DMS153 treated with DMSO at 0.1 percent for 48 hours (cell line): ENCODE measurements around the gene TSPAN14.

Experiments
- DNase-seq: peaks from one replicate; lab custom pipeline; 2025; ENCODE audit not compliant: unreplicated experiment; lab: John Stamatoyannopoulos, UW

Gene TSPAN14

GRCh38 chr10:80502621-80503583, 48.8 kb downstream of the TSPAN14 start:
- no peak for DNase-seq

- no peak for DNase-seq
Measured at GRCh38 chr10:80503584-80504157, 49.6 kb downstream of the TSPAN14 start.

GRCh38 chr10:80504158-80504811, 50.2 kb downstream of the TSPAN14 start:
- no peak for DNase-seq

GRCh38 chr10:80504897-80505465, 50.9 kb downstream of the TSPAN14 start:
- no peak for DNase-seq

- DNase-seq = no peak
Measured at GRCh38 chr10:80506189-80506575, 52.1 kb downstream of the TSPAN14 start.

GRCh38 chr10:80506836-80507487, 52.9 kb downstream of the TSPAN14 start:
- no peak for DNase-seq

- DNase-seq = no peak
Measured at GRCh38 chr10:80509108-80509402, 54.9 kb downstream of the TSPAN14 start.

GRCh38 chr10:80509403-80510161, 55.5 kb downstream of the TSPAN14 start:
- no peak for DNase-seq

GRCh38 chr10:80512031-80512526, 58.0 kb downstream of the TSPAN14 start:
- no peak for DNase-seq

- no peak for DNase-seq
Measured at GRCh38 chr10:80513106-80513505, 59.0 kb downstream of the TSPAN14 start.

- DNase-seq = no peak
Measured at GRCh38 chr10:80515511-80515910, 61.4 kb downstream of the TSPAN14 start.

GRCh38 chr10:80515941-80516340, 61.8 kb downstream of the TSPAN14 start:
- DNase-seq = no peak

- DNase-seq = no peak
Measured at GRCh38 chr10:80516506-80517075, 62.5 kb downstream of the TSPAN14 start.

GRCh38 chr10:80517416-80518142, 63.5 kb downstream of the TSPAN14 start:
- no peak for DNase-seq

- DNase-seq = no peak
Measured at GRCh38 chr10:80518143-80518806, 64.2 kb downstream of the TSPAN14 start.

- no peak for DNase-seq
Measured at GRCh38 chr10:80518807-80519360, 64.8 kb downstream of the TSPAN14 start.

- DNase-seq = no peak
Measured at GRCh38 chr10:80519936-80520650, 66.0 kb downstream of the TSPAN14 start.
